ENCODE measurements around the gene MYMX.

MYMX gene

DNA sequence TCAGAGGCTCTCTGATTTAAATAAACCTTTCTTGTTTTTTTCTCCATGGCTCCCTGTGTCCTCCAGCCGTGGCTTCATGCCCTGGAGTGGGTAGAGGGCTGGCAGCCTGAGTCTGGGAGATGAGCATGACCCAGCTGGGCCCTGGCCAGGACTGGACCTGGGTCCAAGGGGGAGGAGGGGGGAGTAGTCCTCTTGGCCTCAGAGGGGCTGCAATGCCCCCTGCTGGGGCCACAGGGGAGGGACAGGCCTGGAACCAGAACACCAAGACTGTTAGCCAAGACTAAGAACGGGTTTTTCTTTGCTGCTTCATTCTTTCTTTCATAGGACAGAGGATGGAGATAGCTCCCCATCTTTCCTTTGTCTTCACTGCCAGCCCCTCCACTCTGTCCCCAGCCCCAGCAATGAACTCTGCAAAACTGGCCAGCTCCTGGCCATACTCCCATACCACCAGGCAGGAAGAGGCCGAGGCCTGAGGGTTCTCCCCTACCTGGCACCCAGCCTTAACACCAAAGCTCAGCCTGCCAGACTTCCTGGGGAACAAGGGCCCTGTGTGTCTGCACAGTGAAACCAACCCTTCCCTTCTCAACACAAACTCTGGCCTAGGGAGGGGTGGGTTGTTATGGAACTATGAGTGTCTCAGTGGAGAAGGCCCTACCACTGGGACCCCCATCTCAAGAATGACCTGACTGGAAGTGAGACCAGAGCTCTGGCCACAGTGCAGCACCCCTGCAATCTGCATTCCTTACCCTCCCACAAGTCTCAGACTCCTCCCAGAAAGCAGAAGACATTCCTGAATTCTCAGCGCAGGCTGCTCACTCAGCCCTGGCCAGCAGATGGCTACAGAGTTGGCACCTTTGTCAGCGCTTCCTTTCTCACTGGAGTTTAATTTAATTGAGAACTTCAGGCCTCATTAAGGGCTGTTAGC lies 17.6 kb downstream of the MYMX start:
- H3K79me2 ChIP-seq, result no peaks in the 10 kb centered on the region
- H3K9ac ChIP-seq, result no peak overlapping the region
- H3K4me1 ChIP-seq, result peaks cover 30% of the 10 kb centered on the region

DNA sequence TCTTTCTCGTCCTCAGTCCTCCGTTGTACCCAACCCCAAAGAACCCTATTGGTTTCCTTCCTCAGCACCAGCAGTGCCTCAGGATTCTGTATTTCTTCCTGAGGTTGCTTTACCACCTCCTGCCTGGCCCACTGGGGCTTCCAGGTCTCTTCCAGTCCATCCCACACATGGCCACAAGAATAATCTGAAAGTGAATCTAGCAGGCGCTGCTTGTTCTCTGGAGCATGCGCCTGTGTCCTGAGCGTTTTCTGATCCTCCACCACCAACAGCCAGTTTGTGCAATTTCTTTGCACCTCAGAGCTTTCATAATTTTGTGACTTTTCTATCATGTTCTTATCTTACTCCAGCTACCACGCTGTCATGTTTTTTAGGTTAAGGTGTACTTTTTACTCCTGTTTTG lies 18.5 kb downstream of the MYMX start:
- Histone ChIP-seq H3K4me3 (ENCODE audit: low read depth, low read length) (no peak overlapping the region), H3K9me3 (ENCODE audit: control insufficient read depth, low read length) (no peaks in the 10 kb centered on the region), H3K4me1 (peaks cover 30% of the 10 kb centered on the region), H3K27me3 (ENCODE audit: control insufficient read depth, insufficient read depth, low read length) (no peaks in the 10 kb centered on the region), H3K4me2 (ENCODE audit: low read length) (no peak overlapping the region), H2AFZ (peak overlapping the region; percentile 75), H3K27ac (peak overlapping the region; percentile 57), H3K79me2 (no peaks in the 10 kb centered on the region), H3K9ac (no peak overlapping the region), H3K36me3 (ENCODE audit: control insufficient read depth, insufficient read depth, low read length) (no peaks in the 10 kb centered on the region)
- TF ChIP-seq, protein P1, sequence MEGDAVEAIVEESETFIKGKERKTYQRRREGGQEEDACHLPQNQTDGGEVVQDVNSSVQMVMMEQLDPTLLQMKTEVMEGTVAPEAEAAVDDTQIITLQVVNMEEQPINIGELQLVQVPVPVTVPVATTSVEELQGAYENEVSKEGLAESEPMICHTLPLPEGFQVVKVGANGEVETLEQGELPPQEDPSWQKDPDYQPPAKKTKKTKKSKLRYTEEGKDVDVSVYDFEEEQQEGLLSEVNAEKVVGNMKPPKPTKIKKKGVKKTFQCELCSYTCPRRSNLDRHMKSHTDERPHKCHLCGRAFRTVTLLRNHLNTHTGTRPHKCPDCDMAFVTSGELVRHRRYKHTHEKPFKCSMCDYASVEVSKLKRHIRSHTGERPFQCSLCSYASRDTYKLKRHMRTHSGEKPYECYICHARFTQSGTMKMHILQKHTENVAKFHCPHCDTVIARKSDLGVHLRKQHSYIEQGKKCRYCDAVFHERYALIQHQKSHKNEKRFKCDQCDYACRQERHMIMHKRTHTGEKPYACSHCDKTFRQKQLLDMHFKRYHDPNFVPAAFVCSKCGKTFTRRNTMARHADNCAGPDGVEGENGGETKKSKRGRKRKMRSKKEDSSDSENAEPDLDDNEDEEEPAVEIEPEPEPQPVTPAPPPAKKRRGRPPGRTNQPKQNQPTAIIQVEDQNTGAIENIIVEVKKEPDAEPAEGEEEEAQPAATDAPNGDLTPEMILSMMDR (IDR thresholded peaks at IDR 0.05), result no peak

More for the DNA sequence above, 17.6 kb downstream of the MYMX start:
- H3K27me3 ChIP-seq (ENCODE audit: control insufficient read depth, insufficient read depth, low read length), result no peaks in the 10 kb centered on the region
- no peaks in the 10 kb centered on the region for H3K9me3 ChIP-seq (ENCODE audit: control insufficient read depth, low read length)
- TF ChIP-seq, protein P1 (IDR thresholded peaks at IDR 0.05), result peak; percentile 71
- peak overlapping the region; percentile 75 for H2AFZ ChIP-seq
- H3K27ac ChIP-seq, result peak overlapping the region; percentile 57
- H3K36me3 ChIP-seq (ENCODE audit: control insufficient read depth, insufficient read depth, low read length), result no peaks in the 10 kb centered on the region
- H3K4me2 ChIP-seq (ENCODE audit: low read length), result no peak overlapping the region
- H3K4me3 ChIP-seq (ENCODE audit: low read depth, low read length), result no peak overlapping the region

DNA sequence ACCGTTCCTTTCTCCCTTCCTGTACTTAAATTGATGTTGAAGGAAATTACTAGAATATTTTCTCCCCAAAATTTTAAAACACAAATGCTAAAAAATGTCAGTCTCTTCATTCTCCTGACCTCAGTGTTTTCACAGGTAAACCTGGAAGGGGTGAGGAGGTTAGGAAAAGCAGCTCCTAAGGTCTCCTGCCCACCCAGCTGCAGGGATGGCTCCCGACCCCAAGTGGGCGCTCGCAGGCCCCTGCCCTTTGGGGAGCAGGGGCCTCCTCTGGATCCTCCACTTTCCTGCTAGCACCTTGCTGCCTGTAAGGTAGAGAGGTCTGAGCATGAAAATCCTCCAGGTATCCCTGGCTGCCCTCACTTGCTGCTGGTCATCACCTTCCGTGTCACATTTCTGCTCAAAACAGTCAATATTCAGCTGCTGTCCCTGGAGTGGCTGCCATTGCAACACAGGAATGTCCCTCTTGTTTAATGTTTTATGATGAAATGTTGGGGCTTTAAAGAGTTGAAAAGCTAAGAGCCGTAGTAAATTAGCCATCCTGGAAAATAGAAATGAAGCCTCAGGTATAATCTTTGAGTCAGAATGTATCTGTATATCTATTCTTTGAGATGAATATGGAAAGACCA lies 19.3 kb downstream of the MYMX start:
- Histone ChIP-seq H3K4me1 (peaks cover 30% of the 10 kb centered on the region), H3K9me3 (ENCODE audit: control insufficient read depth, low read length) (no peaks in the 10 kb centered on the region), H2AFZ (no peak overlapping the region), H3K4me3 (ENCODE audit: low read depth, low read length) (no peak overlapping the region), H3K9ac (no peak overlapping the region), H3K4me2 (ENCODE audit: low read length) (no peak overlapping the region), H3K79me2 (no peaks in the 10 kb centered on the region), H3K27me3 (ENCODE audit: control insufficient read depth, insufficient read depth, low read length) (no peaks in the 10 kb centered on the region), H3K36me3 (ENCODE audit: control insufficient read depth, insufficient read depth, low read length) (no peaks in the 10 kb centered on the region), H3K27ac (no peak overlapping the region)
- TF ChIP-seq, protein P1 (IDR thresholded peaks at IDR 0.05), result no peak

DNA sequence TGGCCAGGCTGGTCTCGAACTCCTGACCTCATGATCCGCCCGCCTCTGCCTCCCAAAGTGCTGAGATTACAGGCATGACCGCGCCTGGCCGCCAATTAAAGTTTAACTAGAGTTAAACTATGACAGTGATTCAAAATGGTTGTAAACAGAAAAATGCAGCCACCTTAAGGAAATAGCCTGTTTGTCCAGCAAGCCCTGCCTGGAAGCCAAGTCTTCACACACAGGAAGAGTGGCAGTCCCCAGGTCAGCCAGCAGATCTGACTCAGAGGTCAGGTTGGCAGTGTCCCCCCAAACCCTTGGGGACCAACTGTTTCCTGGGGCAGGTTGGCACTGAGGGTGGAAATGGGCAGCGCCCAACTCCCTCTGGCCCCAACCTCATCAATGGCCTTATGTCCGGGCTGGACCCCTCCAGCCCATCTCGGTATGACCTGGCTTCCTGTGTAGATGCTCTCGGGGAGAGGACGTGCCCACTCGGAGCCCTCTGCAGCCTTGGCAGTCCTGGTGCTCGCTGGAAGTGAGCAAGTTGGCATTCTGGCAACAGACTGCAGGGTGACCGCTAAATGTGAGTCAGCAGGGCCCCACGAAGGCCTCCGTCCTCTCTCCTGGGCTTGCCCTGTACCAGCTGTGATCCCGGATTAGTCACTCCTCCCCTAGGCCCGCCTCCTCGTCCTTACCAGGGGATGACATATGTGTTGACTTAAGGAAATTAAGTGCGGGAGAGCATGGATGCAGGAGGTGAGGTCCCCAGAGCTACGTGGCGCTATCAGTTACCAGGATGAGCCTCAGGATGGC lies 20.5 kb downstream of the MYMX start:
- Histone ChIP-seq H3K4me3 (ENCODE audit: low read depth, low read length) (peak overlapping the region; percentile 75), H3K79me2 (no peaks in the 10 kb centered on the region), H3K4me1 (peaks cover 30% of the 10 kb centered on the region), H3K4me2 (ENCODE audit: low read length) (peak overlapping the region; percentile 87), H2AFZ (peak overlapping the region; percentile 100), H3K9ac (peak overlapping the region; percentile 64), H3K27ac (peak overlapping the region; percentile 89), H3K36me3 (ENCODE audit: control insufficient read depth, insufficient read depth, low read length) (no peaks in the 10 kb centered on the region), H3K9me3 (ENCODE audit: control insufficient read depth, low read length) (no peaks in the 10 kb centered on the region), H3K27me3 (ENCODE audit: control insufficient read depth, insufficient read depth, low read length) (no peaks in the 10 kb centered on the region)
- TF ChIP-seq, protein P1 (IDR thresholded peaks at IDR 0.05), result no peak
